PC-9 (cell line): ENCODE results near the gene DENND2D.

Experiments used
- EZH2 ChIP-seq: fragments of 200-600 bp; sonication (generic); IDR thresholded peaks from 2 replicates; pipeline ENCODE4 v1.8.0; 2017; ENCODE audit warnings: antibody characterized with exemption, low read depth
- TF ChIP-seq, protein P1 (sequence below): fragments of 200-600 bp; sonication (generic); conservative IDR thresholded peaks from 2 replicates; pipeline ENCODE4 v1.6.1; 2017; ENCODE audit warnings: mixed run types, antibody characterized with exemption, mild to moderate bottlenecking, moderate library complexity

GRCh38 chr1:111183308-111184069 lies 17.0 kb downstream of the DENND2D start:
- TF ChIP-seq, protein P1, sequence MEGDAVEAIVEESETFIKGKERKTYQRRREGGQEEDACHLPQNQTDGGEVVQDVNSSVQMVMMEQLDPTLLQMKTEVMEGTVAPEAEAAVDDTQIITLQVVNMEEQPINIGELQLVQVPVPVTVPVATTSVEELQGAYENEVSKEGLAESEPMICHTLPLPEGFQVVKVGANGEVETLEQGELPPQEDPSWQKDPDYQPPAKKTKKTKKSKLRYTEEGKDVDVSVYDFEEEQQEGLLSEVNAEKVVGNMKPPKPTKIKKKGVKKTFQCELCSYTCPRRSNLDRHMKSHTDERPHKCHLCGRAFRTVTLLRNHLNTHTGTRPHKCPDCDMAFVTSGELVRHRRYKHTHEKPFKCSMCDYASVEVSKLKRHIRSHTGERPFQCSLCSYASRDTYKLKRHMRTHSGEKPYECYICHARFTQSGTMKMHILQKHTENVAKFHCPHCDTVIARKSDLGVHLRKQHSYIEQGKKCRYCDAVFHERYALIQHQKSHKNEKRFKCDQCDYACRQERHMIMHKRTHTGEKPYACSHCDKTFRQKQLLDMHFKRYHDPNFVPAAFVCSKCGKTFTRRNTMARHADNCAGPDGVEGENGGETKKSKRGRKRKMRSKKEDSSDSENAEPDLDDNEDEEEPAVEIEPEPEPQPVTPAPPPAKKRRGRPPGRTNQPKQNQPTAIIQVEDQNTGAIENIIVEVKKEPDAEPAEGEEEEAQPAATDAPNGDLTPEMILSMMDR: no peak
- TF ChIP-seq EZH2: no peak
